Activated B cell treated with CpG ODN at 0.5 μM for 24 hours (primary cell): Measurements from ENCODE around the gene PDLIM5. TPM values are rescaled to one million over a fixed set of nuclear protein-coding genes. Genes with fewer than 3 reads are reported as not detected.
"Not testable (repeated sequence)": the region's sequence is repeated elsewhere in the genome, so short reads cannot be mapped to it uniquely, and the experiment has no call there.

Experiments
- ATAC-seq: fragments of 200-7000 bp; cut with Tn5 transposase; one replicate; pipeline ENCODE4 v1.10.0; 2021; ENCODE audit warnings: low read depth, mild to moderate bottlenecking, moderate library complexity
- CTCF ChIA-PET: fragments of 350-600 bp; sonication (Branson Sonifier 250); formaldehyde crosslinking; loops from one replicate; lab custom pipeline; 2021; ENCODE audit warnings: antibody characterized with exemption; lab: Charles Lee
- POLR2A ChIA-PET: fragments of 350-600 bp; sonication (Branson Sonifier 250); formaldehyde crosslinking; loops from one replicate; lab custom pipeline; 2021; ENCODE audit warnings: antibody characterized with exemption; lab: Charles Lee
- DNase-seq: peaks from one replicate; pipeline ENCODE4 v3.0.0; 2022
- H3K27ac Mint-ChIP-seq: one replicate; pipeline ENCODE4 v1.8.0; 2020; ENCODE audit warnings: mixed read lengths
- H3K27me3 Mint-ChIP-seq: one replicate; pipeline ENCODE4 v1.8.0; 2021; ENCODE audit warnings: mixed read lengths
- H3K36me3 Mint-ChIP-seq: one replicate; pipeline ENCODE4 v1.8.0; 2021; ENCODE audit warnings: low read depth, mixed read lengths
- H3K4me1 Mint-ChIP-seq: one replicate; pipeline ENCODE4 v1.8.0; 2021; ENCODE audit warnings: mixed read lengths
- H3K4me3 Mint-ChIP-seq: one replicate; pipeline ENCODE4 v1.8.0; 2020; ENCODE audit warnings: mild to moderate bottlenecking, mixed read lengths
- H3K9me3 Mint-ChIP-seq: one replicate; pipeline ENCODE4 v1.8.0; 2020; ENCODE audit warnings: mixed read lengths
- intact Hi-C: fragments of 100-400 bp; cut with micrococcal nuclease; formaldehyde crosslinking; loops from one replicate; pipeline ENCODE4 v1.15.1; 2024
- total RNA-seq: library from RNA; stranded (reverse); gene quantifications from 2 replicates; pipeline ENCODE4 v1.2.3, GENCODE V29; 2022
- TF ChIP-seq, protein P1 (sequence below): fragments of 200-600 bp; IDR thresholded peaks from one replicate; pipeline ENCODE4 v1.8.0; 2022; ENCODE audit warnings: antibody characterized with exemption, mild to moderate bottlenecking

PDLIM5 gene
- total RNA-seq, 1 donor from 2014 or later, result 36.5 TPM

GRCh38 chr4:94650690-94651089 lies 198.9 kb downstream of the PDLIM5 start:
- TF ChIP-seq, protein P1, sequence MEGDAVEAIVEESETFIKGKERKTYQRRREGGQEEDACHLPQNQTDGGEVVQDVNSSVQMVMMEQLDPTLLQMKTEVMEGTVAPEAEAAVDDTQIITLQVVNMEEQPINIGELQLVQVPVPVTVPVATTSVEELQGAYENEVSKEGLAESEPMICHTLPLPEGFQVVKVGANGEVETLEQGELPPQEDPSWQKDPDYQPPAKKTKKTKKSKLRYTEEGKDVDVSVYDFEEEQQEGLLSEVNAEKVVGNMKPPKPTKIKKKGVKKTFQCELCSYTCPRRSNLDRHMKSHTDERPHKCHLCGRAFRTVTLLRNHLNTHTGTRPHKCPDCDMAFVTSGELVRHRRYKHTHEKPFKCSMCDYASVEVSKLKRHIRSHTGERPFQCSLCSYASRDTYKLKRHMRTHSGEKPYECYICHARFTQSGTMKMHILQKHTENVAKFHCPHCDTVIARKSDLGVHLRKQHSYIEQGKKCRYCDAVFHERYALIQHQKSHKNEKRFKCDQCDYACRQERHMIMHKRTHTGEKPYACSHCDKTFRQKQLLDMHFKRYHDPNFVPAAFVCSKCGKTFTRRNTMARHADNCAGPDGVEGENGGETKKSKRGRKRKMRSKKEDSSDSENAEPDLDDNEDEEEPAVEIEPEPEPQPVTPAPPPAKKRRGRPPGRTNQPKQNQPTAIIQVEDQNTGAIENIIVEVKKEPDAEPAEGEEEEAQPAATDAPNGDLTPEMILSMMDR, result no peak
- H3K4me1 Mint-ChIP-seq, result no peaks in the 10 kb centered on the region
- CTCF ChIA-PET, result no interaction called here
- H3K27ac Mint-ChIP-seq, result no peak overlapping the region
- POLR2A ChIA-PET, result no interaction called here
- intact Hi-C loops, result no loop called here
- no peaks in the 10 kb centered on the region for H3K9me3 Mint-ChIP-seq
- ATAC-seq (no peak), DNase-seq (no peak)
- H3K4me3 Mint-ChIP-seq, result no peak overlapping the region
- peaks cover 26% of the 10 kb centered on the region for H3K36me3 Mint-ChIP-seq
- H3K27me3 Mint-ChIP-seq, result no peaks in the 10 kb centered on the region

DNA sequence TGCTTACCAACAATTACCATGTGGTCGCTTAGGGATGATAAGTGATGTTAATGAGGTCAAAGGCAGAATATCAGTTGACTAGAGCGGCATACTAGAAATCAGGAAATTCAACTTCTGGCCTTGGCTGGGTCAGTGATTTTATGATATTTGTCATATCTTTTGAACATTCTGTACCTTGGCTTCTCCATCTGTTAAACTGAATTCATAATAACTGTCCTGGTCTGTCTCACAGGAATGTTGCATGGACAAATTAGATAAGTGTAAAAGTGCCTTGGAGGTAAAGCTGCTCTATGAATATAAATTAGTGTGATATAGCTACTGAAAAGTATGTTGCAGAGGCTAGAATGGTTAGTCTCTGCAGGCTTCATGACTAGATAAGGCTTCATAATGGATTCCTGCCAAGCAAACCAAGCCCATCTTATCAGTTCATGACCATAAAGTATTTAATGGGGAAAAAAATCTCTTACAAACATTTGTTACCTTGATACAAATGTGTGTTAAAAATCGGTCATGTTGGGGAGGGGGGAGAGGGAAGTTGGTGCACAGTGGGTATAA lies 201.4 kb downstream of the PDLIM5 start:
- Mint-ChIP-seq H3K4me3 (no peak overlapping the region), H3K27ac (no peak overlapping the region)
- intact Hi-C loops, result no loop called here

GRCh38 chr4:94653984-94654609 lies 202.4 kb downstream of the PDLIM5 start:
- DNase-seq (no peak), ATAC-seq (no peak)
- POLR2A ChIA-PET, result no interaction called here
- H3K27me3 Mint-ChIP-seq, result no peaks in the 10 kb centered on the region
- H3K27ac Mint-ChIP-seq, result no peak overlapping the region
- TF ChIP-seq, protein P1, result no peak
- H3K9me3 Mint-ChIP-seq, result no peaks in the 10 kb centered on the region
- CTCF ChIA-PET, result no interaction called here
- intact Hi-C loops, result no loop called here
- no peaks in the 10 kb centered on the region for H3K4me1 Mint-ChIP-seq
- H3K36me3 Mint-ChIP-seq, result peaks cover 20% of the 10 kb centered on the region
- no peak overlapping the region for H3K4me3 Mint-ChIP-seq

More for the DNA sequence above, 201.4 kb downstream of the PDLIM5 start:
- no peaks in the 10 kb centered on the region for H3K27me3 Mint-ChIP-seq
- no peak for ATAC-seq
- ChIA-PET CTCF (no interaction called here), POLR2A (no interaction called here)
- H3K9me3 Mint-ChIP-seq, result no peaks in the 10 kb centered on the region
- TF ChIP-seq, protein P1, result no peak
- no peak for DNase-seq
- peaks cover 14% of the 10 kb centered on the region for H3K36me3 Mint-ChIP-seq
- H3K4me1 Mint-ChIP-seq, result no peaks in the 10 kb centered on the region

GRCh38 chr4:94654714-94655113 lies 203.0 kb downstream of the PDLIM5 start:
- intact Hi-C loops, result no loop called here
- TF ChIP-seq, protein P1, result no peak
- Mint-ChIP-seq H3K9me3 (no peaks in the 10 kb centered on the region), H3K4me3 (no peak overlapping the region), H3K4me1 (no peaks in the 10 kb centered on the region), H3K36me3 (peaks cover 22% of the 10 kb centered on the region), H3K27me3 (no peaks in the 10 kb centered on the region), H3K27ac (no peak overlapping the region)
- ChIA-PET CTCF (no interaction called here), POLR2A (no interaction called here)
- no peak for DNase-seq
- ATAC-seq, result no peak

- H3K4me3 Mint-ChIP-seq, result no peak overlapping the region
- no peaks in the 10 kb centered on the region for H3K4me1 Mint-ChIP-seq
- ATAC-seq, result no peak
- ChIA-PET CTCF (no interaction called here), POLR2A (no interaction called here)
- H3K9me3 Mint-ChIP-seq, result no peaks in the 10 kb centered on the region
- peaks cover 28% of the 10 kb centered on the region for H3K36me3 Mint-ChIP-seq
- intact Hi-C loops, result no loop called here
- DNase-seq, result no peak
- no peaks in the 10 kb centered on the region for H3K27me3 Mint-ChIP-seq
- no peak overlapping the region for H3K27ac Mint-ChIP-seq
- TF ChIP-seq, protein P1, result no peak
Measured at GRCh38 chr4:94660614-94661013, 208.9 kb downstream of the PDLIM5 start.

DNA sequence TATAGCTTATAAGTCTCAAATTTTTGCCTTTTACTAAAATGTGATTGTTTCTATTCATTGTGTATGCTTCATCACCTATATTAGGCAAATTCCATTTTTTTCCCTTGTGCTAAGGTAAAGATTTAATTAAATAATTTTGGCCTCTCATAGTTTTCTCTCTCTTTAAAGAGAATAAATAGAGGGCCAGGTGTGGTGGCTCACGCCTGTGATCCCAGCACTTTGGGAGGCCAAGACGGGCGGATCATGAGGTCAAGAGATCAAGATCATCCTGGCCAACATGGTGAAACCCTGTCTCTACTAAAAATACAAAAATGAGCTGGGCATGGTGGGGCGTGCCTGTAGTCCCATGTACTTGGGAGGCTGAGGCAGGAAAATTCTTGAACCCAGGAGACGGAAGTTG lies 213.3 kb downstream of the PDLIM5 start:
- H3K27ac Mint-ChIP-seq, H3K9me3 Mint-ChIP-seq, POLR2A ChIA-PET, ATAC-seq, CTCF ChIA-PET, H3K27me3 Mint-ChIP-seq, DNase-seq, H3K4me1 Mint-ChIP-seq, intact Hi-C loops, H3K4me3 Mint-ChIP-seq: not testable (repeated sequence)
- peaks cover 20% of the 10 kb centered on the region for H3K36me3 Mint-ChIP-seq
